Naive B cell (primary cell): ENCODE measurements around the gene SH3GL1. TPM values are rescaled to one million over a fixed set of nuclear protein-coding genes. Genes with fewer than 3 reads are reported as not detected.
A peak's percentile ranks its signal among the peaks of the same experiment; 100 is the strongest.
"Not testable (repeated sequence)": the region's sequence is repeated elsewhere in the genome, so short reads cannot be mapped to it uniquely, and the experiment has no call there.

Experiments
- ATAC-seq, 2 donors: fragments of 150-1000 bp; cut with Tn5 transposase; 2 replicates each; pipeline ENCODE4 v1.10.0; 2021; ENCODE audit warnings: low read depth in 2 of 2, mild to moderate bottlenecking in 2 of 2, moderate library complexity in 2 of 2
- DNase-seq: peaks from one replicate; pipeline ENCODE4 v3.0.0; 2022
- H3K27ac Mint-ChIP-seq, 6 donors: one replicate each; pipeline ENCODE4 v1.8.0; 2020 to 2022; ENCODE audit warnings: mild to moderate bottlenecking in 6 of 6, mixed read lengths in 6 of 6, moderate library complexity in 5 of 6, inconsistent platforms in 2 of 6
- H3K27me3 Mint-ChIP-seq, 3 donors: one replicate each; pipeline ENCODE4 v1.8.0; 2021 to 2022; ENCODE audit warnings: mixed read lengths in 3 of 3, mild to moderate bottlenecking in 1 of 3
- H3K36me3 Mint-ChIP-seq, 2 donors: one replicate each; pipeline ENCODE4 v1.8.0; 2020 to 2022; ENCODE audit warnings: mixed read lengths in 2 of 2, inconsistent platforms in 1 of 2, mild to moderate bottlenecking in 1 of 2
- H3K4me1 Mint-ChIP-seq, 3 donors: one replicate each; pipeline ENCODE4 v1.8.0; 2020 to 2022; ENCODE audit warnings: mixed read lengths in 3 of 3, inconsistent platforms in 1 of 3, mild to moderate bottlenecking in 1 of 3, moderate library complexity in 1 of 3
- H3K4me3 Mint-ChIP-seq, 8 donors: one replicate each; pipeline ENCODE4 v1.8.0; 2020 to 2022; ENCODE audit warnings: mild to moderate bottlenecking in 8 of 8, mixed read lengths in 8 of 8, moderate library complexity in 8 of 8, inconsistent platforms in 2 of 8
- H3K9me3 Mint-ChIP-seq, 7 donors: one replicate each; pipeline ENCODE4 v1.8.0; 2020 to 2022; ENCODE audit warnings: mixed read lengths in 7 of 7, mild to moderate bottlenecking in 5 of 7, inconsistent platforms in 2 of 7, moderate library complexity in 1 of 7
- polyA plus RNA-seq, 6 donors: library from polyadenylated mRNA; unstranded; fragments of 300-500 nt; fragmentation: Illumina TruSeq; gene quantifications; one replicate each; pipeline ENCODE4 v1.2.3, GENCODE V29; 2021; ENCODE audit warnings: low read depth in 6 of 6

Gene SH3GL1
- polyA plus RNA-seq, 6 donors from 2014 or later = 4.9 to 18.5 (median 12.7) TPM

DNA sequence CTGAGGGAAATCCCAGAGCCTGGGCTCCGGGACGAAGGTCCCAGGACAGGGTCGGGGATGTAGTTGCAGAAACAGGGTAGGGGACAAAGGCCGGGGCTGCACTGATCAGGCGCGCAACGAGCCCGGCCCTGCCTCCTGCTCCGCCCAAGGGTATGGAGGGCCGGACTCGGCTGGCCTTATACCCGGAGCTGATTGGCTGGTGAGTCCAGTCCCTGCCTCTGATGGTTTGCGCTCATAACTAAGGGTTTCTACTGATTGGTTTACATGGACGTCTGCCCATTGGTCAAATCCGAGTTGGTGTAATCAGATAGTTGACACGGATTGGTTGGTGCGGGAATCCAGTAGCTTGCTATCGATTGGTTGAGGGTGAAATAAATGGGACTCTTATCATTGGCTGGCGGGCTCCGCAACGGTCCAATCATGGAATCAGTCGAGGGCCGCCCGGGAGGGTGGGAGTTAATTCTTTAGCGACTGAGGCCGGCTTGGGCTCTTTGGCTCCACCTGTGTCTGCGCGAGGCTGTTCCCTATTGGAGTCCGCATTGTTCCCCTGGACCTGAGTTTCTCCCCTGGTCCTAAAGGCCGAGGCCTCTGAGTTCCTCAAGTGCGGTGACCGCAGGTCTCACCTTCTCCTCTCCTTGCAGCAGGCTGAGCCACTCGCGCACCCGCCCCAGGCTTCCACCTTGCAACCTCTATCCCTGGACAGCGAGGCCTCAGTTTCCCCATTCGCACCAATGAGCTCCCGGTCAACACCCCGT lies 57.6 kb downstream of the SH3GL1 start:
- ATAC-seq (peak; percentile 79 to 81), DNase-seq (peak; percentile 91)
- peaks cover 35 to 51% (median 35%) of the 10 kb centered on the region in 3 donors for H3K4me1 Mint-ChIP-seq
- H3K27ac Mint-ChIP-seq = peak overlapping the region; percentile 73 to 97 (median 92)
- no peaks in the 10 kb centered on the region for H3K9me3 Mint-ChIP-seq
- H3K4me3 Mint-ChIP-seq = peak overlapping the region; percentile 85 to 95 (median 91)
- H3K27me3 Mint-ChIP-seq = no peaks in the 10 kb centered on the region
- peaks cover 0 to 10% of the 10 kb centered on the region in 2 donors for H3K36me3 Mint-ChIP-seq

DNA sequence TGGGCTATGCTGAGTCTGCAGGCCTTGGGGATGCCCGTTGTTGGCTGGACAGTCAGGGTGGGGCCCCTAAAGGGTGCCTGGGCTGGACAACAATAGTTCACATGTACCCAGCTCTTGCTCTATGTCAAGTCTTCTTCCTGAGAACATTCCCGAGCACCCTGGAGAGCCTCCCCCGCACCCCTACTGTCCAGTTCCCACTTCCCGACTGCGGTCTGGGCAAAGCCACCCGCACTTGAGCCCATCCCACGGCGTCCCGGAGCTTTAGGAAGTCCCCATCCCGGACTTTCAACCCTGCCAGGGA lies 58.1 kb downstream of the SH3GL1 start:
- Mint-ChIP-seq H3K4me1 (peaks cover 36 to 54% (median 37%) of the 10 kb centered on the region in 3 donors), H3K4me3 (peak overlapping the region; percentile 85 to 95 (median 91)), H3K27ac (peak overlapping the region in 4 of 6 donors; percentile 61 to 93 (median 80)), H3K36me3 (peaks cover 0 to 10% of the 10 kb centered on the region in 2 donors), H3K27me3 (no peaks in the 10 kb centered on the region), H3K9me3 (no peaks in the 10 kb centered on the region)
- no peak for ATAC-seq
- DNase-seq = no peak

GRCh38 chr19:4338441-4339355 lies 61.6 kb downstream of the SH3GL1 start, which contains the start of gene STAP2:
Gene STAP2, minus strand, starts transcription at chr19:4338827. Its CDS starts 74 bp downstream, at chr19:4338753.
- peaks cover 34 to 42% (median 37%) of the 10 kb centered on the region in 3 donors for H3K4me1 Mint-ChIP-seq
- ATAC-seq (no peak), DNase-seq (no peak)
- no peaks in the 10 kb centered on the region for H3K27me3 Mint-ChIP-seq
- peak within 1 kb of the TSS; percentile 70 to 93 (median 83) for H3K27ac Mint-ChIP-seq
- peaks cover 0 to 13% (median 0%) of the 10 kb centered on the region in 7 donors for H3K9me3 Mint-ChIP-seq
- H3K4me3 Mint-ChIP-seq = peak within 1 kb of the TSS; percentile 86 to 95 (median 90)
- no peaks in the 10 kb centered on the region for H3K36me3 Mint-ChIP-seq

DNA sequence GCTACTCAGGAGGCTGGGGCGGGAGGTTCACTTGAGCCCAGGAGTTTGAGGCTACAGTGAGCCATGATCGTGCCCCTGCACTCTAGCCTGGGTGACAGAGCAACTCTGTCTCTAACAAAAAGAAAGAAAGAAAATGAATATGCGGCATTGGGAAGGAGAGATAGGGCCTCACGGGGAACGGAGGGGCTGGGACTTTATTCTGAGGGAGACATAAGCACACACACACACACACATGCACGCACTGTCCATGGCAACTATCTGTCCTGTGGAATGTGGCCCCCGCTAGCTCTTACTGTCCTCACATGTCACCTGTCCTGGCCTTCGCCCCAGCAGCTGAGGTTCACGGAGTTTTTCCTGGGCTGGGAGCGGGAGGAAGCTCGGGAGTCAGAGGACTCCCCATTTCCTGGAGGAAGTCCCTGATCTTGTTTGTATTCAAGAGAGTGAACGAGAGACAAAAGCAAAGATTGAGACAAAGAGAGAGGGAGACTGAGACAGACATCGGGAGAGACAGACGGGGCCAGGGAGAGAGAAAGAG lies 62.4 kb downstream of the SH3GL1 start:
- H3K4me1 Mint-ChIP-seq = peaks cover 31 to 38% (median 32%) of the 10 kb centered on the region in 3 donors
- peak overlapping the region; percentile 86 to 95 (median 90) for H3K4me3 Mint-ChIP-seq
- H3K9me3 Mint-ChIP-seq = peaks cover 0 to 13% (median 0%) of the 10 kb centered on the region in 7 donors
- peak overlapping the region; percentile 70 to 93 (median 80) for H3K27ac Mint-ChIP-seq
- ATAC-seq = no peak
- no peaks in the 10 kb centered on the region for H3K36me3 Mint-ChIP-seq
- H3K27me3 Mint-ChIP-seq = no peaks in the 10 kb centered on the region
- DNase-seq = no peak

- ATAC-seq = no peak
- H3K27ac Mint-ChIP-seq = peak overlapping the region in 1 of 6 donors; percentile 0
- DNase-seq = no peak
- peaks cover 20 to 26% (median 24%) of the 10 kb centered on the region in 3 donors for H3K4me1 Mint-ChIP-seq
- peaks cover 0 to 13% (median 0%) of the 10 kb centered on the region in 7 donors for H3K9me3 Mint-ChIP-seq
- no peaks in the 10 kb centered on the region for H3K36me3 Mint-ChIP-seq
- no peak overlapping the region for H3K4me3 Mint-ChIP-seq
- no peaks in the 10 kb centered on the region for H3K27me3 Mint-ChIP-seq
Measured at GRCh38 chr19:4334929-4335570, 65.3 kb downstream of the SH3GL1 start.

DNA sequence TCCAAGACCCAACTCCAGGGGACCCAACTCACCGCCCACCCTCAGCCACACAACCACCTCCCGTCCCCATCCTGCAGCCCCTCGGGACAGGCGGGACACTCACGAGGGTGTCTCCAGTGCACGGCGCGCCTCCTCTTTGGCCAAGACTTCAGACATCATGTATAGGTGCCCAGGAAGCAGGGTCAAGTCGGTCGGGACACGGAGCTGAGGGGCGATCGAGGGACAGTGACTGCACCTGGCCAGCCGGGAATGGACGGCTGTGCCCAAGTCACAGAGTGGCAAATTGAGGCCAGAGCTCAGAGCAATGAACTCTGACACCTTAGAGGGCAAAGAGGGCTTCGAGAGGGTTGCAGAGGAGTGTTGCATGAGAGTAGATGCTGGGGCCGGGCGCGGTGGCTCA lies 70.5 kb downstream of the SH3GL1 start:
- peak overlapping the region in 2 of 6 donors; percentile 27 to 93 for H3K27ac Mint-ChIP-seq
- ATAC-seq (no peak), DNase-seq (no peak)
- H3K36me3 Mint-ChIP-seq = no peaks in the 10 kb centered on the region
- peaks cover 0 to 31% (median 0%) of the 10 kb centered on the region in 3 donors for H3K27me3 Mint-ChIP-seq
- peaks cover 25 to 40% (median 34%) of the 10 kb centered on the region in 3 donors for H3K4me1 Mint-ChIP-seq
- H3K9me3 Mint-ChIP-seq = peaks cover 0 to 11% (median 1%) of the 10 kb centered on the region in 7 donors
- H3K4me3 Mint-ChIP-seq = peak overlapping the region in 7 of 8 donors; percentile 20 to 93 (median 50)

GRCh38 chr19:4328991-4329681 lies 71.2 kb downstream of the SH3GL1 start:
- peaks cover 0 to 11% (median 0%) of the 10 kb centered on the region in 7 donors for H3K9me3 Mint-ChIP-seq
- H3K4me3 Mint-ChIP-seq = peak overlapping the region; percentile 77 to 93 (median 86)
- H3K27ac Mint-ChIP-seq = peak overlapping the region; percentile 75 to 98 (median 96)
- not testable (repeated sequence) for ATAC-seq, DNase-seq, H3K36me3 Mint-ChIP-seq
- H3K27me3 Mint-ChIP-seq = peaks cover 0 to 31% (median 0%) of the 10 kb centered on the region in 3 donors
- peaks cover 25 to 36% (median 28%) of the 10 kb centered on the region in 3 donors for H3K4me1 Mint-ChIP-seq

DNA sequence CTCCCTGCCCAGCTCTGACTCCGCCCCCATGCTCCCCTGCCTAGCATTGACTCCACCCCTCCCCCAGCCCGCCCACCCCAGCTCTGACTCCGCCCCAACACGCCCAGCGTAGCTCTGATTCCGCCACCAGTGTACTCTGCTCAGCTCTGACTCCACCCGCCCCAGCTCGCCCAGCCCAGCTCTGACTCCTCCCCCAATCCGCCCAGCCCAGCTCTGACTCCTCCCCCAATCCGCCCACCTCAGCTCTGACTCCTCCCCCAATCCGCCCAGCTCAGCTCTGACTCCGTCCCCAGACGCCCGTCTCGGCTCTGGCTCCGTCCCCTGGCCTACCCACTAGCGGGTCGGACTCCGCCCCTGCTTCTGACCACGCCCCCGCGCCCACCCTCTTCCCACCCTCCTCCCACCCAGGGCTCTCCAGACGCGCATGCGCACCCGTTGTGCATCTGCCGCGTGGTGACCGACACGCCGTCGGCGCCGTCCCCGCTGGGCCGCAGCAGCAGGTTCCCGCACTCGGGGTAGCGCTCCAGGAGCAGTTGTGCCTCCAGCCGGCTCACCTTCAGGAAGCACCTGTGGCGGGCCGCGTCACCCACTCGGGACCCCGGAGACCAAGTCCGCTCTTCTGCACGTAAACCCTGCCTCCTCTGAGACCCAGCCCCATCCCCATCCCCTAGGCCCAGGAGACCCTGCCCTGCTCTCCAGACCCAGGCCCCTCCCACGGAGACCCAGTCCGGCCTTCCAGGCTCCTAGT lies 71.9 kb downstream of the SH3GL1 start:
- H3K4me3 Mint-ChIP-seq = peak overlapping the region; percentile 77 to 93 (median 86)
- peak overlapping the region; percentile 75 to 98 (median 96) for H3K27ac Mint-ChIP-seq
- H3K4me1 Mint-ChIP-seq = peaks cover 25 to 34% (median 28%) of the 10 kb centered on the region in 3 donors

DNA sequence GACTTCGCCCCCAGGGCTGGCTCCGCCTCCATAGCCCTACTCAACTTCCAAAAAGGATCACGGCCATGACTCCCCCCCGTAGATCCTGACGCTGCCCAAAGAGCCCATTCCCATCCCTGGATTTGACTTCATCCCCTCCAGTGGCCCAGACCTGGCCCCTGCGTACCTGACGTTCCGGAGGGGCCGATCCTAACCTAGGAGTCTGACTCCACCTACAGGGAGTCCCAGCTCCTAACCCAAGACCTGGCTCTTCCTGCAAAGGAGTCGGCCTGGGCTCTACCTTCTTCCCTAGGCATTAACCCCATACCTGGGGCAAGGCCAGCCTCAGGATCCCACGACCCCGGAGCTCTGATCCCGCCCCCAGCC lies 72.5 kb downstream of the SH3GL1 start:
- ATAC-seq (peak in 1 of 2 donors; percentile 1), DNase-seq (no peak)
- Mint-ChIP-seq H3K36me3 (no peaks in the 10 kb centered on the region), H3K4me1 (peaks cover 25 to 34% (median 28%) of the 10 kb centered on the region in 3 donors), H3K4me3 (peak overlapping the region; percentile 75 to 93 (median 84)), H3K27me3 (peaks cover 0 to 31% (median 0%) of the 10 kb centered on the region in 3 donors), H3K9me3 (peaks cover 0 to 11% (median 0%) of the 10 kb centered on the region in 7 donors), H3K27ac (peak overlapping the region in 3 of 6 donors; percentile 63 to 98 (median 96))

More for the DNA sequence above, 71.9 kb downstream of the SH3GL1 start:
- ATAC-seq (peak; percentile 84), DNase-seq (peak; percentile 74)
- Mint-ChIP-seq H3K9me3 (peaks cover 0 to 11% (median 0%) of the 10 kb centered on the region in 7 donors), H3K27me3 (peaks cover 0 to 31% (median 0%) of the 10 kb centered on the region in 3 donors), H3K36me3 (no peaks in the 10 kb centered on the region)

DNA sequence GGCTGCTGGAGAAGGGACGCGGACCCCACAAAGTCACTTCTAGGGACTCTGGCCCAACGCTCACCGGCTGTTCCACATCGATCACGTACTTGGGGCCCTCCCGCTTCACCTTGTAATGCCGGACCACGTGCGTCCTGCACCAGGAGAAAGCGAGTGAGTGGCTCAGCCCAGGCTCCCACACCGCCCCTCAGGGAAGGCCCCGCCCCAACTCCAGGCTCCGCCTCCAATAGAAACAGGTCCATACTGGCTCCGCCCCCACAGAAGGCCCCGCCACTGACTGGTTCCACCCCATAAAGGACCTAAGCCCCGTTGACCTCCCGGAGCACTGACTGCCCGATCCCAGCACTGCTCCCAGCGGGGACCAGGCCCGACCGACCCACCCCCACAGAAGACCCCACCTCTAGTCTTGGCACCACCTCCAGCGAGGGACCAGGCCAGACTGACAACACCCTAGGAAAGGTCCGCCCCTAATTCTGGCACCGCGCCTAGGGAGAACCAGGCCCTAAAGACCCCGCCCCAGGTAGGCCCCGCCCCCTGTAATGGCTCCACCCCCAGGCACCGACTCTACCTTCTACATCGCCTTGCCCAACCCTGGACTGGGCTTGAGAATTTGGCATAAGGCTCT lies 73.0 kb downstream of the SH3GL1 start:
- H3K9me3 Mint-ChIP-seq = peaks cover 0 to 11% (median 0%) of the 10 kb centered on the region in 7 donors
- peak overlapping the region; percentile 75 to 93 (median 84) for H3K4me3 Mint-ChIP-seq
- DNase-seq = peak; percentile 27
- H3K4me1 Mint-ChIP-seq = peaks cover 25 to 34% (median 28%) of the 10 kb centered on the region in 3 donors
- ATAC-seq = no peak
- peak overlapping the region in 4 of 6 donors; percentile 38 to 96 (median 77) for H3K27ac Mint-ChIP-seq
- peaks cover 0 to 31% (median 0%) of the 10 kb centered on the region in 3 donors for H3K27me3 Mint-ChIP-seq
- no peaks in the 10 kb centered on the region for H3K36me3 Mint-ChIP-seq

DNA sequence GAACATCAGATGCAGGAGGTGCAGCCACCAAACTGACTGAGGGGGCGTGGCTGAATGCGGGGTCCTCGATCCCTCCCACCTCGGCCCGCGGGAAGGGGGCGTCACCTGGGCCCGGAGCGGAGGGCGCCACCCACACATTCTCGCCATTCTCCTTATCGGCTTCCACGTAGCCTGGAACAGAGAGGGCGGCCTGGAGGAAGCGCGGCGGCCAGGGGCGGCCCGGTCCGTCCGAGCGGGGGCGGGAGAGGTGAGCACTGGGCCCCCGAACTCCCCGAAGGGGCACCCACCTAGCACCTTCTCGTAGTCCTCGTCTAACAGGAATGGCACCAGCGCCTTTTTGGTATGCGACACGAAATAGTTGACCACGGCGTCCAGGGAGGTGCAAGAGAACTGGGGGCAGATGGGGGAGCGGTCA lies 73.5 kb downstream of the SH3GL1 start:
- peak overlapping the region in 2 of 6 donors; percentile 92 to 96 for H3K27ac Mint-ChIP-seq
- ATAC-seq (no peak), DNase-seq (no peak)

More for the DNA sequence above, 73.5 kb downstream of the SH3GL1 start:
- Mint-ChIP-seq H3K4me1 (peaks cover 25 to 34% (median 28%) of the 10 kb centered on the region in 3 donors), H3K4me3 (peak overlapping the region in 6 of 8 donors; percentile 60 to 93 (median 83)), H3K9me3 (peaks cover 0 to 11% (median 2%) of the 10 kb centered on the region in 7 donors), H3K27me3 (peaks cover 0 to 31% (median 0%) of the 10 kb centered on the region in 3 donors), H3K36me3 (no peaks in the 10 kb centered on the region)
